ENCODE measurements around the gene SELENOH.
A peak's percentile ranks its signal among the peaks of the same experiment; 100 is the strongest.

Gene SELENOH

DNA sequence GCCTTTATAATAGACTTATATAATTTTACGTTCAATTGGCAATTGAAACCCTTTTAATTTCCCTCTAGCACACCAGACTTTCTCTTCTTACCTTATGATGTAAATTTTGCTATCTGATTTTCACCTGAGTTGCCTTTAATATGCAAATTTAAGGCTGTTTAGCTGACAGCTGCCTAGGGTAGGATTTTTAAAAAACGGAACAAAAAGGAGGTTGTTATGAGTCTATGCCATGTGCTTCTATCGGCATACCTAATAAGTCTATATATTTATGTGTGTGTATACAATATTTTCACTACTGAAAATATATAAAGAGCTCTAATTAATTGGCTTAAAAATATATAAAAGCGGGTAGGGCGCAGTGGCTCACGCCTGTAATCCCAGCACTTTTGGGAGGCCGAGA lies 11.8 kb upstream of the SELENOH start:
- no peak overlapping the region for H3K27ac ChIP-seq
- no peak for TF ChIP-seq CTCF (conservative IDR thresholded peaks at IDR 0.05)
- no peak for TF ChIP-seq ZFX (IDR thresholded peaks at IDR 0.05)

- H3K27ac ChIP-seq, result no peak overlapping the region
- no peak for TF ChIP-seq CTCF (conservative IDR thresholded peaks at IDR 0.05)
- no peak for TF ChIP-seq ZFX (IDR thresholded peaks at IDR 0.05)
Observed at GRCh38 chr11:57732661-57733060, 8.6 kb upstream of the SELENOH start.

DNA sequence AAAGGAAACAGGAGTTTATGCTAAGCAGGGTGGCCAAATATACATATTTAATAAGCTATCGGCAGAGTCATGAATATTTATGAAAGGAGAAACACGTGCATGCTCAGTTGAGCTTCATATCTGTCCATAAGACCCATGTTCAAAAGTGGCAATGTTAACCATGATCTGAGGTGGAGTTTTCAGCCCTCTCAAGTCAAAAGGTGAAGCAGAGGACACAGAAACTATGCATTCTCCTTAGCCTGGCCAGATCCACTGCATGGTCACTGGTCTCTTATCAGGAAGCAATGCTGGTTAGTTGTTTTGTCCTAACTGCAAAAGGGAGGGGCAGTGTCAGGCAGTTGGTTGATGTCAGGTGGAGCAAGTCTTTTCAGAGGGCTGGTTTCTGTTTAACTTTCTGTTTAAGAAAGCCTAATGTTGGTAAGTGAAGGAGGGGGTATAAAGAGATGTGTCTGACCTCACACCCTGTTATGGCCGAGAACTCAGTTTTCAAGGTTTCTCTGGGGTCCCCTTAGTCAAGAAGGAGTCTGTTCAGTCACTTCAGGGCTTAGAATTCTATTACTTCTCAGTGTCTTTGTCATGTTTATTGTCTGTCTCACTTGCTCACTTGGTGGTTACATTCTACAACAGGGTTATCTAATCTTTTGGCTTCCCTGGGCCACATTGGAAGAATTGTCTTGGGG lies 5.5 kb upstream of the SELENOH start:
- H3K27ac ChIP-seq, result no peak overlapping the region
- no peak for TF ChIP-seq ZFX (IDR thresholded peaks at IDR 0.05)
- no peak for TF ChIP-seq CTCF (conservative IDR thresholded peaks at IDR 0.05)

GRCh38 chr11:57742087-57742452 lies 779 bp downstream of the SELENOH start:
- TF ChIP-seq CTCF (conservative IDR thresholded peaks at IDR 0.05), result no peak
- H3K27ac ChIP-seq, result peak overlapping the region; percentile 85

DNA sequence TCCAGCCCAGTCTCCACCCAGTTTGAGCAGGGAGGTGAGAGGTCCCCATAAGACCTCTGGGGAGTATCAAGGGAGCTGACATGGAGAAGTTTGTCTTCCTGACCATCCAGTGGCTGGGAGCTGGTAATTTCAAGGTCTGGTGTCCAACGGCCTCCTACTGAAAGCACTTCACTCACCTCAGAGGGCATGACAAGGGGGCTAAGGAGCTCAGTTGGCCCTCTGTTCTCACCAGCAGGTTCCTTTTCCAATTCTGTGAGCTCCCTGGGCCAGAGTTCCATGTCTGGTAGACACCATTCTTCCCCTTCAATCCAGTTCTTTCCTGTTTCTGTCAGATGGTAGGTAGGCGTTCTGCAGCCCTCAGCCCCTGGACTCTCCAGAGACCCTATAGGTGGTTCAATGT lies 3.1 kb downstream of the SELENOH start:
- no peak for TF ChIP-seq CTCF (conservative IDR thresholded peaks at IDR 0.05)
- no peak for TF ChIP-seq ZFX (IDR thresholded peaks at IDR 0.05)
- no peak overlapping the region for H3K27ac ChIP-seq

DNA sequence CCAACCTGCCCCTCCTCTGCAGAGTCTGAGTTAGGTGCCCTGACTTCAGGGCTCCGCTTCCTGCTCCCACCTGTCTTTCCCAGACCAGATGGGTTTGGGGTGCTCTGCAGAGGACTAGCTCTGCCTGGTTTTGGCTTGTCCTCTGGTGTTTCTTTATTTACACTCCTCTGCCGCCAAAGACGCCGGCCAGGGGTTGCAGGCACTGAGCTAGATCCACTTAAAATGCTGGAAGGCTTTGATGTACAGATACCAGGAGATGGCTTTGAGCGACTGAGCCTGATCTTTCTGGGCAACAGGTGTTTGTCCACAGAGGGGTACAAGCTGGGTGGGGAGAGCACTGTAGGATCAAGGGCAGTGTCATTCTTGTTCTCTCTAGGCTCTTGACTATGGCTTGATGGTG lies 3.9 kb downstream of the SELENOH start:
- no peak overlapping the region for H3K27ac ChIP-seq
- TF ChIP-seq CTCF (conservative IDR thresholded peaks at IDR 0.05) (no peak), ZFX (IDR thresholded peaks at IDR 0.05) (no peak)

DNA sequence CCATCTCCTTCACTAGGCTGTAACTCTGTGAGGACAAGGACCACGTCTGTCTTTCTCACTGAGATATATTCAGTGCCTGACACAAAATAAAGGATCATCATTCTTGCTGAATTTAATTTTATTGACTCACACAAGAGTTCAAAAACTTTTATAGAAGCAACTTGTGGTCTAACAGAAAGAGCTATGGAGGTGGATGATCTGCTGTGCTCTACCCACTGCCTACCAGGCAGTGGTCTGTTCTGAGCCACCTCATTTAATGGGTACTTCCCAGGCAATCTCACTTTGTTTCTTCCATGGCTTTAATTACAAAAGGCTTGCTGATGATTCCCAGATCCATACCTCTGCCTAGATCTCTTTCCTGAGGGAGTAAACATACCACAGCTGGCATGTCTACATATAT lies 5.6 kb downstream of the SELENOH start:
- TF ChIP-seq CTCF (conservative IDR thresholded peaks at IDR 0.05) (no peak), ZFX (IDR thresholded peaks at IDR 0.05) (no peak)
- no peak overlapping the region for H3K27ac ChIP-seq

Data from C4-2B (cell line).